Astrocyte (in vitro differentiated cells and primary cell): ENCODE data around the gene TTYH1. TPM values are rescaled to one million over a fixed set of nuclear protein-coding genes. Genes with fewer than 3 reads are reported as not detected.

ENCODE experiments used
- DNase-seq: peaks from one replicate; pipeline ENCODE4 v3.0.0-alpha.2; 2010; ENCODE audit warnings: low read depth
- FAIRE-seq: peaks from 2 replicates; lab custom pipeline; 2011; peaks lifted over from hg19 to GRCh38; lab: Jason Lieb, UNC
- H2AFZ ChIP-seq: 2 replicates; pipeline ENCODE4 v1.6.0; 2012; ENCODE audit warnings: low read depth, low read length, inconsistent platforms
- H3K27ac ChIP-seq: 2 replicates; pipeline ENCODE4 v1.5.1; 2011; ENCODE audit warnings: low read depth, low read length, inconsistent platforms
- H3K27me3 ChIP-seq: 2 replicates; pipeline ENCODE4 v1.6.0; 2011; ENCODE audit warnings: low read length, inconsistent platforms; ENCODE audit not compliant: insufficient read depth
- H3K36me3 ChIP-seq: 2 replicates; pipeline ENCODE4 v1.5.1; 2011; ENCODE audit warnings: low read length, inconsistent platforms; ENCODE audit not compliant: insufficient read depth
- H3K4me1 ChIP-seq: 2 replicates; pipeline ENCODE4 v1.5.1; 2011; ENCODE audit warnings: low read length, inconsistent platforms; ENCODE audit not compliant: insufficient read depth
- H3K4me2 ChIP-seq: 2 replicates; pipeline ENCODE4 v1.6.0; 2012; ENCODE audit warnings: low read length, inconsistent platforms
- H3K4me3 ChIP-seq: 2 replicates; pipeline ENCODE4 v1.5.1; 2011; ENCODE audit warnings: low read depth, mild to moderate bottlenecking, low read length, inconsistent platforms; ENCODE audit not compliant: insufficient read depth
- H3K79me2 ChIP-seq: 2 replicates; pipeline ENCODE4 v1.6.0; 2012; ENCODE audit warnings: mild to moderate bottlenecking, low read length, inconsistent platforms; ENCODE audit not compliant: insufficient read depth
- H3K9ac ChIP-seq: 2 replicates; pipeline ENCODE4 v1.6.0; 2012; ENCODE audit warnings: mild to moderate bottlenecking, low read length, inconsistent platforms
- H3K9me3 ChIP-seq: 2 replicates; pipeline ENCODE4 v1.5.1; 2012; ENCODE audit warnings: low read depth, mild to moderate bottlenecking, low read length, inconsistent platforms; ENCODE audit not compliant: insufficient read depth
- H4K20me1 ChIP-seq: 2 replicates; pipeline ENCODE4 v1.6.0; 2012; ENCODE audit warnings: low read length, inconsistent platforms; ENCODE audit not compliant: insufficient read depth
- H3K27ac Mint-ChIP-seq: one replicate; pipeline ENCODE4 v1.8.0; 2021; ENCODE audit warnings: mild to moderate bottlenecking, mixed read lengths; ENCODE audit not compliant: unreplicated experiment
- H3K27me3 Mint-ChIP-seq: one replicate; pipeline ENCODE4 v1.8.0; 2021; ENCODE audit warnings: low read depth, mixed read lengths; ENCODE audit not compliant: unreplicated experiment
- H3K36me3 Mint-ChIP-seq: one replicate; pipeline ENCODE4 v1.8.0; 2021; ENCODE audit warnings: low read depth, mixed read lengths; ENCODE audit not compliant: unreplicated experiment
- H3K4me1 Mint-ChIP-seq: one replicate; pipeline ENCODE4 v1.8.0; 2021; ENCODE audit warnings: low read depth, mixed read lengths; ENCODE audit not compliant: unreplicated experiment
- H3K4me3 Mint-ChIP-seq: one replicate; pipeline ENCODE4 v1.8.0; 2021; ENCODE audit warnings: mild to moderate bottlenecking, moderate library complexity, mixed read lengths; ENCODE audit not compliant: unreplicated experiment
- H3K9me3 Mint-ChIP-seq: one replicate; pipeline ENCODE4 v1.8.0; 2021; ENCODE audit warnings: mild to moderate bottlenecking, mixed read lengths; ENCODE audit not compliant: unreplicated experiment
- CTCF ChIP-seq: IDR thresholded peaks from 2 replicates; pipeline ENCODE4 v1.5.1; 2011; ENCODE audit warnings: low read depth, mild to moderate bottlenecking, inconsistent platforms, low read length, moderate library complexity; ENCODE audit not compliant: insufficient read depth
- EZH2 ChIP-seq: IDR thresholded peaks from 2 replicates; pipeline ENCODE4 v1.6.1; 2012; ENCODE audit warnings: mild to moderate bottlenecking, low read length, inconsistent platforms; ENCODE audit not compliant: insufficient read depth
- total RNA-seq: library from RNA; stranded (reverse); gene quantifications from 2 replicates; pipeline ENCODE4 v1.2.1, GENCODE V29; 2021

The TTYH1 gene
- total RNA-seq, 1 donor from 2014 or later = 8.4 TPM

- H3K4me2 ChIP-seq = no peak overlapping the region
- H3K27me3 ChIP-seq = no peaks in the 10 kb centered on the region
- no peaks in the 10 kb centered on the region for H3K36me3 Mint-ChIP-seq
- H3K36me3 ChIP-seq = no peaks in the 10 kb centered on the region
- no peak overlapping the region for H3K4me3 Mint-ChIP-seq
- H3K9me3 Mint-ChIP-seq = no peaks in the 10 kb centered on the region
- peaks cover 16% of the 10 kb centered on the region for H3K27me3 Mint-ChIP-seq
- no peaks in the 10 kb centered on the region for H3K9me3 ChIP-seq
- no peak for FAIRE-seq
- no peak overlapping the region for H2AFZ ChIP-seq
- no peak for TF ChIP-seq EZH2
- no peak for TF ChIP-seq CTCF
- no peaks in the 10 kb centered on the region for H3K4me1 Mint-ChIP-seq
- H3K4me1 ChIP-seq = no peaks in the 10 kb centered on the region
- no peaks in the 10 kb centered on the region for H4K20me1 ChIP-seq
- H3K9ac ChIP-seq = no peak overlapping the region
- H3K79me2 ChIP-seq = no peaks in the 10 kb centered on the region
- H3K27ac Mint-ChIP-seq = no peak overlapping the region
- H3K4me3 ChIP-seq = no peak overlapping the region
- DNase-seq = no peak
- no peak overlapping the region for H3K27ac ChIP-seq
These were observed 69.2 kb downstream of the TTYH1 start for GRCh38 chr19:54484451-54484850.

- FAIRE-seq = no peak
- H4K20me1 ChIP-seq = no peaks in the 10 kb centered on the region
These were observed 70.6 kb downstream of the TTYH1 start for GRCh38 chr19:54485851-54486250.

More at GRCh38 chr19:54485851-54486250, 70.6 kb downstream of the TTYH1 start:
- no peak overlapping the region for H3K9ac ChIP-seq
- Mint-ChIP-seq H3K9me3 (no peaks in the 10 kb centered on the region), H3K36me3 (no peaks in the 10 kb centered on the region), H3K27ac (no peak overlapping the region), H3K4me1 (no peaks in the 10 kb centered on the region), H3K4me3 (no peak overlapping the region), H3K27me3 (peaks cover 20% of the 10 kb centered on the region)
- H3K4me1 ChIP-seq = no peaks in the 10 kb centered on the region
- DNase-seq = no peak
- H3K27me3 ChIP-seq = no peaks in the 10 kb centered on the region
- no peak for TF ChIP-seq CTCF
- no peak for TF ChIP-seq EZH2
- no peaks in the 10 kb centered on the region for H3K79me2 ChIP-seq
- no peak overlapping the region for H3K4me3 ChIP-seq
- H3K27ac ChIP-seq = no peak overlapping the region
- no peaks in the 10 kb centered on the region for H3K9me3 ChIP-seq
- H3K4me2 ChIP-seq = no peak overlapping the region
- H2AFZ ChIP-seq = no peak overlapping the region
- H3K36me3 ChIP-seq = no peaks in the 10 kb centered on the region

Other genes with a start within 250 kb of the TTYH1 start
- 0.94 and 1.9 TPM in 2 replicates for gene TMC4, start 242.3 kb upstream of the TTYH1 start, total RNA-seq
- gene MBOAT7, start 225.9 kb upstream of the TTYH1 start, total RNA-seq = 145 and 162 TPM in 2 replicates
- gene TSEN34, start 224.2 kb upstream of the TTYH1 start, total RNA-seq = 50.1 and 52.6 TPM in 2 replicates
- gene RPS9, start 214.6 kb upstream of the TTYH1 start, total RNA-seq = 685 and 779 TPM in 2 replicates
- not detected in 2 replicates for gene LILRB3, start 192.5 kb upstream of the TTYH1 start, total RNA-seq
- not detected in 2 replicates for gene LILRA6, start 172.7 kb upstream of the TTYH1 start, total RNA-seq
- not detected in 2 replicates for gene LILRB5, start 158.2 kb upstream of the TTYH1 start, total RNA-seq
- not detected in 2 replicates for gene LILRB2, start 134.4 kb upstream of the TTYH1 start, total RNA-seq
- not detected in 2 replicates for gene LILRA5, start 102.3 kb upstream of the TTYH1 start, total RNA-seq
- not detected in 2 replicates for gene LILRA4, start 76.3 kb upstream of the TTYH1 start, total RNA-seq
- not detected in 2 replicates for gene LAIR1, start 50.5 kb upstream of the TTYH1 start, total RNA-seq
- gene LENG8, start 33.7 kb downstream of the TTYH1 start, total RNA-seq = 193 and 201 TPM in 2 replicates
- gene LENG9, start 48.3 kb downstream of the TTYH1 start, total RNA-seq = 3.7 and 3.8 TPM in 2 replicates
- gene CDC42EP5, start 57.8 kb downstream of the TTYH1 start, total RNA-seq = 57.9 and 64.2 TPM in 2 replicates
- not detected in 2 replicates for gene LAIR2, start 87.4 kb downstream of the TTYH1 start, total RNA-seq
- not detected in 2 replicates for gene LILRA2, start 158.3 kb downstream of the TTYH1 start, total RNA-seq
- not detected in 2 replicates for gene LILRA1, start 178.2 kb downstream of the TTYH1 start, total RNA-seq
- gene LILRB1, start 215.0 kb downstream of the TTYH1 start, total RNA-seq = not detected in 2 replicates
- gene LILRB4, start 247.5 kb downstream of the TTYH1 start, total RNA-seq = not detected in 2 replicates